ENCODE results near the gene GMPR.
"Not testable (repeated sequence)": the region's sequence is repeated elsewhere in the genome, so short reads cannot be mapped to it uniquely, and the experiment has no call there.

GMPR gene

DNA sequence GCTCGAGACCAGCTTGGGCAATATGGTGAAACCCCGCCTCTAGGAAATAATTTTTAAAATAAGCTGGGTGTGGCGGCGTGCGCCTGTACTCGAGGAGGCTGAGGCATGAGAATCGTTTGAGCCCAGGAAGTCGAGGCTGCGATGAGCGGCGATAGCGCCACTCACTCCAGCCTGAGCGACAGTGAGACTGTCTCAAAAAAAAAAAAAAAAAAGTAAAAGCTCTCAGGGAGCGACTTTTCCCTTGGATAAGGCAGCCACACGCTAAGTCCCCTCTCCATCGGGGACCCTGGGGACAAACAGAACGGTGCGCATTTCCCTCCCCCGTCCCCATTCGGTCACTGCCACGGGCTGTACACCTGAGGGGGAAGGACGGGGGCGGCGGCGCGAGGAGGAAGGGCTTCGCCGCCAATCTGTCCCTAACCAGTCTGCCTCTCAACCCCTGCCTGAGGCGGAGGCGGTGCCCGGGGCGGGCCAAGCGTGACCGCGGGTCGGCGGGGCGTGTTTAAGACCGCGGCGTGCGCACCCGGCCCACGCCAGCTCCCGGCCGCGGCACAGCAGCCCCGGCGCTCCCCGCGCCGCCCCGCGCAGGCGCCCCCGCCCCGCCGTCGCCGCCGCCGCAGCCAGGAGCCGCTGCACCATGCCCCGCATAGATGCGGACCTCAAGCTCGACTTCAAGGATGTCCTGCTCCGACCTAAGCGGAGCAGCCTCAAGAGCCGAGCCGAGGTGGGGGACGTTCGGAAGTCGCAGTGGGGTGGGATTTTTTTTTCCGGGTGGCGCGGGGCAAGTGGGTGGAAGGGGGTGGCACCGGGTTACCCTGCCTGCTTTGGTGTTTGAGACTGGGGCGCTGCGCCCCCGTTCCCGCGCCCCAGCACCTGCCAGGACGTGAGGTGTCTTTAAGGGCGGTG, at the start of gene GMPR:
TSS of gene GMPR (plus strand) at position 531 of the 906 bp plus-strand sequence. CDS start at position 638, 107 bp downstream.
- peak; percentile 74 for DNase-seq

DNA sequence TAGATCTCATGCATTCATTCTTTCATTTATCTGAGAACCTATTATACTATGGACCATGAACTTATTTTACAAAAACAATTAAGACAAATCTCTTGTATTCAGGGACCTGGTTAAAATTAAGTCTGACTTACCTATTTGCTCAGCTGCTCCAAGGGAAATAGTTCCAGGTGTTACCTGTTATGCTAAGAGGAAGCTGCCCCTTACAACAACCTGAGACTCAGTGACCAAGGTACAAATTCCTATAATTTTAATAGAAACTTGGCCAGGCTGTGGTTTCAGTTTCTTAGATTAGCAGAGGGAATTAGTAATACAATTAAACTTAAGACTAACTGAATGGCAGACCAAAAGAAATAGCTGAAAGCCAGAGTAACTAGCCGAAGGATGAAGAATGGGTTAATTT, 48.2 kb upstream of the GMPR start:
- DNase-seq = no peak

DNA sequence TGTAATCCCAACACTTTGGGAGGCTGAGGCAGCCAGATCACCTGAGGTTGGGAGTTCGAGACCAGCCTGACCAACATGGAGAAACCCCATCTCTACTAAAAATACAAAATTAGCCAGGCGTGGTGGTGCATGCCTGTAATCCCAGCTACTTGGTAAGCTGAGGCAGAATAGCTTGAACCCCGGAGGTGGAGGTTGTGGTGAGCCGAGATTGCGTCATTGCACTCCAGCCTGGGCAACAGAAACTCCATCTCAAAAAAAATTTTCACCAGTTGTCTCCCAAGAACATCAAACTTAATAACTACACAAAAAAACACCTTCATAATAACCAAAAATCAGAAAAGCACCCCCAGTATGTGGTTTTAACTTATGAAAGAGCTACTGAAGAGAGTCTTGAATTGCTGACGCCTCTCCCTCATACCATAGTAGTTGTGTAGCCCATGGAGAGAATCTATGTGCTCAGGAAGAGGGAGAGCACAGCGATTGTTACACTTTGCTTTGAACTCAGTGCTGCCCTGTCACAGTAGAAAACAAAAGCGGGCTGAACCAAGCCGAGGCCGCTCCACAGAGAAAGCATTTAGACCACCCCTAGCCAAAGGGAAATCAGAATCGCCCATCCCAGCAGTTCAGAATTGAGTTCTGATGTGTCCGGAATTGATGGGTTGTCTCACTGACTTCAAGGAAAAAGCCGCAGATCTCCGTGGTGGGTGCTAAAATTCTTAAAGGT, 42.0 kb upstream of the GMPR start:
- DNase-seq = no peak

DNA sequence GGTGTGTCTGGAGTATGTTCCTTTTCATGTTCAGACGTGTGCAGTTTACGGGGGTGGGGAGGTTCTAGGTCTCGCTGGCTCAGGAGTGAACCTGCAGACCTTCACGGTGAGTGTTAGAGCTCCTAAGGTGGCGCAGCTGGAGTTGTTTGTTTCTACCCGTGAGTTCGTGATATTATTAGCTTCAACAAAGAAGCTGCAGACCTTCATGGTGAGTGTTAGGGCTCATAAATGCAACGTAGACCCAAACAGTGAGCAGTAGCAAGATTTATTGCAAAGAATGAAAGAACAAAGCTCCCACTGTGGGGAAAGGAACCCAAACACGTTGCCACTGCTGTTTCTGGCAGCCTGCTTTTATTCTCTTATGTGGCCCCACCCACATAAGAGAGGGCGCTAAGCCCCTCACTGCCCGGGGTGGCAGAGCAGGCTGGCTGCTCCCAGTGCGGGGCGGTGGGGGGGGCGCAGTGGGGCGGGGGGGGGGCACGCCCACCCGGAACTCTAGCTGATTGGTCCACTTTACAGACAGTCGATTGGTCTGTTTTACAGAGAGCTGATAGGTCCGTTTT, 41.3 kb upstream of the GMPR start:
- no peak for DNase-seq

DNA sequence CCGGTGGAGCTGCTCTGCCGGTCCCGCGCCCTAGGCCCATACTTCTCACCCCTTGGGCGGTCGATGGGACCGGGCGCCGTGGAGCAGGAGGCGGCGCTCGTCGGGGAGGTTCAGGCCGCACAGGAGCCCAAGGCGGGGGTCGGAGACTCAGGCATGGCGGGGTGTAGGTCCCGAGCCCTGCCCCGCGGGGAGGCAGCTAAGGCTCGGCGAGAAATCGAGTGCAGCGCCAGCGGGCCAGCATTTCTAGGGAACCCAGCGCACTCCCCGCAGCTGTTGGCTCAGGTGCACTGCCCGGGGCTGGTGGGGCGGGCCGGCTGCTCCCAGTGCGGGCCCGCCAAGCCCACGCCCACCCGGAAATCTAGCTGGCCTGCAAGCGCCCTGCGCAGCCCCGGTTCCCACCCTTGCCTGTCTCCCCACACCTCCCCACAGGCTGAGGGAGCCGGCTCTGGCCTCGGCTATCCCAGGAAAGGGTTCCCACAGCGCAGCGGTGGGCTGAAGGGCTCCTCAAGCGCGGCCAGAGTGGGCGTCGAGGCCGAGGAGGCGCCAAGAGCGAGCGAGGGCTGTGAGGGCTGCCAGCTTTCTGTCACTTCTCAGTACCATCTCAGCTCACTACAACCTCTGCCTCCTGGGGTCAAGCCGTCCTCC, 40.2 kb upstream of the GMPR start:
- DNase-seq = no peak

DNA sequence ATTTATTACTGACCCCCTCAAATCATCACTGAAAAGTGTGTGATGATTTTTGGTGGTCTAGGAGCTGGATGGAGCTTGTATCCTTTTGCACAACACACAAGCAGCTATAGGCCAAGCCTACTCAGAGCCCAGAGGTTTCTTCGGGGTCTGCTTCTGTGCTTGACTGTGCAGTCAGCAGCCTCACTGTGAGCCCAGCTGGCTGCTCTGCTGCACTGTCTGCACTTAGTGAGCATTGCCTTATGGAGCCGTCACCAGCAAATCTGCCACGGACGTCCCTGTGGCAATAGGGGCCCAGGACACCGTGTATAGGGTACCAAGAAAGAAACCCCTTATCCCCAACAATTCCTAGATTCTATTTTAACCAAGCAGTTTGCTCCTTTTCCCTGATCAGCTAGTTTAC, 38.6 kb upstream of the GMPR start:
- DNase-seq = no peak

DNA sequence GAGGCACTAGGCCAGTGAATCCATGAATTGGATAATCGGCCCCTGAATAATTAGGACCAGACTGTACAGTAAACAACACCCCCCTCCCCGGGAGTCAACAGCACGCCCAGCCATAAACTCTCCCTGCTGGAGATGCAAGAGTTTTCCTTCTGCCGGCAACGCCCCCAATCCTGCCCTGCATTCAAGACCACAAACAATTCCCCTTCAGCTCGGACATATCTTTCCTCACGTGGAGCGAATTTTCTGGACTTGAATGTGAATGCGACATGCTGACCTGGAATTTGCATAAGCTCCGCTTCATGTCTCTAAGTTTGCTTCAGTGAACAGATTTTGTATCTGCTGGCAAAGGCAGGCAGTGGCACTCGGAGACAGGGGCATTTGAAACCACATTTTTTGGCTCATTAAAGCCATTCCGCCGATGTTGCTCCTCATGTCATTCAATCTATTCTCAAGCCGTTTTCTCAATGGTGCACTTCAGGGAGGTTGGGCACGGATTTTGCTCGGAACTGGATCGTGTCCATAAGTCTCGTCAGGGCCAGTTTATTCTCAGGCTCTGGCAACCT, 38.0 kb upstream of the GMPR start:
- no peak for DNase-seq

DNA sequence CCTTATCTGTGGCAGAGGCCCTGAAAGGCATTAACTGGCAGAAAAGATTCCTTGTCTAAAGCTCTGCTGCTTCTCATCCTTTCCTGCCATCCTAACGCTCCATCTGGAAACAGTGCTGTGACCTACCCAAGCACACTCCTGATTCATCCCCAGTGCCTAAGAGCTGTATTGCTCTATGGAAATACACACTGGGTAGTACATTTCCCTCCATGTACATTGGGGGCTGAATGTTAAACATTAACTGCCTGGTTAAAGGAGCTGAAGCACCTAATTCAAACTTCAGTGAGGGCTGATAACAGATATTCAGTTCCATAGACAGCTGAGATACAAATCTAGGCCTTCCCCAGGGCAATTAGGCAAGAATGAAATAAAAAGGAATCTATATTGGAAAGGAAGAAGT, 36.7 kb upstream of the GMPR start:
- DNase-seq = no peak

DNA sequence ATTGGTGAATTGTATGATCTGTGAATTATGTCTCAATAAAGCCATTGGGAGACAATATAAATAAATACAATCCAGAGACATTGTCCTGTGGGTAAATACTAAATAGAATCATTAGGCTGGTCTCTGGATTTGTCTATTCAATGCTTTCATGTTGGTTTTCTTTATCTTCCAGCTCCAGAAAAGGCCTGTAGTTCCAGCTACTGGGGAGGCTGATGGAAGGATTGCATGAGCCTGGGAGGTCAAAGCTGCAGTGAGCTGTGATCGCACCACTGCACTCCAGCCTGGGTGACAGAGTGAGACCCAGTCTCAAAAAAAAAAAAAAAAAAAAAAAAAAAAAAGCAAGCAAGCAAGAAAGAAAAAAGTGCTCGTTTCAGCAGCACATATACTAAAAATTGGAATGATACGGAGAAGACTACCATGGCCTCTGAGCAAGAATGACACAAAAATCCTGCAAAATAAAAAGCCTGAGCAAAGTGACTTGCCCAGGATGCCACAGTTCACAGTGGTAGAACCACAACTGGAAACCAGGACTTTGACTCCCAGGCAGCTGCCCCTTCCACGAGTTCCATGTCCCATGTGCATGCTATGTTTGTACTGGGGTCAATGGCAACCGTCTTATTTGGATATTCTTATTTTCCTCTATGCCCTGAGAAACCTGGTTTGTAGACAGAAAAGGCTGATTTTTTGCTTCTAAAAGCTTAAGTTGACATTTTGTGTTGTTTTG, 33.6 kb upstream of the GMPR start:
- no peak for DNase-seq

DNA sequence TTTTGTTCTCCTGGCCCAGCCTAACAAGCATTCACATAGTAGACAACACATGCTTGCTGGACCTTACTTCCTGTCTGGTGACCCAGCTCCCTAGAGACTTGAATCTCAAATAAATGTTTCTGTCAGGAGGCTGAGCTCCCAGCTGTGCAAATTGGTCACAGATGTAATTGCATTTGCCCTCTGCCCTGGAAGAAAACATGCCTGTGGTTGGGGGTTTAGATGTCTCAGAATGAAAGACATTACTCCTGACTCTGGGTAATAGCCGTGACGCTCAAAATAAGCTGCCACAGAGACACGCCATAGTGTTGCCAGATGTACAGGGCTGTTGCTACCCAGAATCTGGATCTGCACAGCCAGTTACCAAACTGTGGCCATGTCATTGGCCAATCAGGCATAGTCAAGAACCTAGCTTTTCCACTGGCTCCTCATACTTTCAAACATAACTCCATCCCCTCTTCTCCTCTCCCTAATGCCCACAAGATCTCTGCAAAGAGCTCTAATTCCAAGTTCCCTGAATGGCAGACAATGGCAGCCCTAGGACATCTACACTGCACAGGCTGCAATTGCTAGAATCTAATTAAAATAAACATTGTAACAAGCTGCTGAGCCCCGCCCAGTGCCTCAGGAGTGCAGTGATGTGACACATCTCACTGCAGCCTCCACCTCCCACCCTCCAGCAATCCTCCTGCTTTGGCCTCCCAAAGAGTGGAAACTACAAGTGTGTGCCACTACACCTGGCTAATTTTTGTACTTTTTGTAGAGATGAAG, 32.8 kb upstream of the GMPR start:
- DNase-seq = no peak

DNA sequence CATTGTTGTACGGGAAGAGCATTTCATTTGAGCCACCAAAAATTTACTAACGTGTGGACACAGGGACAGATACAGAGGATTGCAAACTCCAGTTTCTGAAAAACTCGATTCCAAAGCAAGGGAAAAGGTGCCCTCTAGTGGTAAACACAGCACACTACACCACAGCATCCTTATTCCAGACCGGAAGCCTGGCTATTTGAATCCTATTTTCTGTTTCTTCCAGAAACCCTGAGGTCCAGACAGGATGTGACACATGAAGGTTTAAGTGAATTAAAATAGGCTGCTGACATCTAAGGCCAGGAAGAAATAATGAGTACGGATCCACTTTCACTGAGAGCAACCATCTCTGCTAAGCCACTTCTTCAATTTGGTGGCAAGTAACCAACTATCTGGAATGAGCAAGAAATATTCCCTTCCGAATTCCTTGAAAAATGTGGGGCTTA, 31.8 kb upstream of the GMPR start:
- no peak for DNase-seq

DNA sequence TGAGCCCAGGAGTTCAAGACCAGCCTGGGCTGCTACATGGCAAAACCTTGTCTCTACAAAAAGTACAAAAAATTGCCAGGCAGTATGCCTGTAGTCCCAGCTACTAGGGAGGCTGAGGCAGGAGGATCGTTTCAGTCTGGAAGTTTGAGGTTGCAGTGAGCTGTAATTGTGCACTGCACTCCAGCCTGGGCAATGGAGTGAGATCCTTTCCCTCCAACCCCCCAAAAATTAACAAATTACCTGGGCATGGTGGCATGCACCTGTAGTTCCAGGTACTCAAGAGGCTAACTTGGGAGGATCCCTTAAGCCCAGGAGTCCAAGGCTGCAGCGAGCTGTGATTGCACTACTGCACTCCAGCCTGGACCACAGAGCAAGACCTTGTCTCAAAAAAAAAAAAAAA, 29.4 kb upstream of the GMPR start:
- no peak for DNase-seq

DNA sequence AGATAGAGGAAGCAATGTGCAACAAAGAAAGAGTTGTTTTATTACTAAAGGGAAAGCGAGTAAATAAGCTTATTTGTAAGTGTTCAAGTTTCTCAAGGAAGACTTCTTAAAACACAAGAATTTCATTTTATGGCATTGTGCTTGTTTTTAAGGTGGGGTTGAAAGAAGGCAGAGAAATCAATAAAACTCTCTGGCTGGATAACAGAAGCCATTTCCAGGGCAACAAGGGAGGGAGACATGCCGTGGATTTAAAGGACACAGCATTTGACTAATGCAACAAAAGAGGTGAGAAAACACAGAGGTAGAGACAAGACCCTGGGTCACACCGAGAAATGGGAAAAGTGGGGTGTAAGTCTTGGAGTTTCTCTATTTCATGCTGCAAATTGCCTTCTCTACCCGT, 28.8 kb upstream of the GMPR start:
- DNase-seq = no peak

DNA sequence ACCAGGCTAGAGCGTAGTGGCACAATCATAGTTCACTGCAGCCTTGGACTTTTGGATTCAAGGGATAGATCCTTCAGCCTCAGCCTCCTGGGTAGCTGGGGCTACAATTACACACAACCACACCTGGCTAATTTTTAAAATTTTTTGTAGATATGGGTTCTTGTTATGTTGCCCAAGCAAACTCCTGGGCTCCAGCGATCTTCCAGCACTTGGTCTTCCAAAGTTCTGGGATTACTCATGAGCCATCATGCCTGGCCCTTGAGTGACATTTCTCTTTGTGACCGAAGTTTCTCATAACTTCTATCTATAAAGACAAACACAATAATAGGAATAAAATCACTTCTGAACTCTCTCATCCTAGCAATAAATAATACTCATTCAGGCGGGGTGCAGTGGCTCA, 26.1 kb upstream of the GMPR start:
- DNase-seq = no peak

DNA sequence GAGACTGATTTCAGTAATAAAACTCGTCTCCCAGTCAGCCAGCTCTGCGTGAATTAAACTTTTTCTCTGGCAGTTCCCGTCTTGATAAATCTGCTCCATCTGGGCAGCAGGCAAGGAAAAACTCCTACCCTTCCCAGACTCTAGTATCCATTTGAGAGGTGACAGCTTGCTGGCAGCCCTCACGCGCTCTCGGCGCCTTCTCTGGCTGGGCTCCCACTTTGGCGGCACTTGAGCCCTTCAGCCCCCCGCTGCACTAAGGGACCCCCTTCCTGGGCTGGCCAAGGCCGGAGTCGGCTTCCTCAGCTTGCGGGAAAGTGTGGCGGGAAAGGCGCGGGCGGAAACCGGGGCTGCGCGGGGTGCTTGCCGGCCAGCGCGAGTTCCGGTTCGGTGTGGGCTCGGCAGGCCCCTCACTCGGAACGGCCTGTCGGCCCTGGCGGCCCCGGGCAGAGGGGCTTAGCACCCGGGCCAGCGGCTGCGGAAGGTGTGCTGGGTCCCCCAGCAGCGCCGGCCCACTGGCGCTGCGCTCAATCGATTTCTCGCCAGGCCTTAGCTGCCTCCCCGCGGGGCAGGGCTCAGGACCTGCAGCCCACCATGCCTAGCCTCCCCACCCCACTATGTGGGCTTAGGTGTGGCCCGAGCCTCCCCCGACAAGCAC, 21.8 kb upstream of the GMPR start:
- DNase-seq = no peak

DNA sequence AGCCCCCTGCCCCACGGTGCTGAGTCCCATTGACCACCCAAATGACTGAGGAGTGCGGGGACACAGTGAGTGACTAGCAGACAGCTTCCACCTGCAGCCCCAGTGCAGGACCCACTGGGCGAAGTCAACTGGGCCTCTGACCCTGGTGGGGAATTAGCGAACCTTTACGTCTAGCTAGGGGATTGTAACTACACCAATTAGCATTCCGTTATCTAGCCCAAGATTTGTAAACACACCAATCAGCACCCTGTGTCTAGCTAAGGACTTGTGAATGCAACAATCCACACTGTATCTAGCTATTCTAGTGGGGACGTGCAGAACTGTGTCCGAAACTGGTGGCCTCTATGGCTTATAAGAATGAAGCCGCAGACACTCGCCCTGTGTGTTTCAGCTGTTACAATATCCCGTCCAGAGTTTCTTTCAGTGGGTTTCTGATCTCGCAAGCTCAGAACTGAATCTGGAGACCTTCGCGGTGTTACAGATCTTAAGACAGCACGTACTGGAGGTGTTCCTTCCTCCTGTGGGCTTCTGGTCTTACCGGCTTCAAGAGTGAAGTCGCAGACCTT, 21.1 kb upstream of the GMPR start:
- DNase-seq = no peak

DNA sequence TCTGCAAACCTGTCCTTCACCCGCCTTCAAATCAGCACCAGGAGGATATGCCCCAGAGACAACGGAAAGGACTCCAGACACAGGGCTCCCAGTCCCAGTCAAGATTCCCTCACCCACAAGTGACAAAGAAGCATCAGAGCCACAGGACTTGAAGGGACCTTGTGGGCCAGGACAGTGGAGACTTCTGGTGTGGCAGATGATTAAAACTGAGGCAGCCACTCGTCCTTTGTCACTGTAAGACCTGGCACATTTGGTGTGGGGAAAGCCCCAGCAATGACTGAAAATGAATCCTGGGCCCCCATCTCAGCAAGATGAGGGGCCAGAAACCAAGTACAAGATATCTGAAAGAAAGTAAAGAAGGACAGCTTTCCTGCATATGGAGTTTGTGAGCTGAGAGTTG, 15.6 kb upstream of the GMPR start:
- no peak for DNase-seq

DNA sequence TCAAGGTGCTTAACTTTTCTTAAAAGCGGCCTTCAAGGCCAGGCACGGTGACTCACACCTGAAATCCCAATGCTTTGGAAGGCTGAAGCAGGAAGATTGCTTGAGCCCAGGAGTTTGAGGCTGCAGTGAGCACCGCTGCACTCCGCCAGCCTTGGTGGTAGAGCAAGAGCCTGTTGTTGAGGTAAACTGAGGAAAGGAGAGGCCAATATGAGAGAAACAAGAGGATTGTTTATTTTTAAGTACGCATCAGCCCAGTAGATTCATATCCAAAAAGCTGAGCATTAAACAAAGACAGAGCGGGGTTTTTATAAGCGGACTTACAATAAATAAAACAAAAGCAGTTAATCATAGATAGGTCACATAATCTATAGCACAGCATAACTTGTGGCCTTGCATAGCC, 15.0 kb upstream of the GMPR start:
- no peak for DNase-seq

DNA sequence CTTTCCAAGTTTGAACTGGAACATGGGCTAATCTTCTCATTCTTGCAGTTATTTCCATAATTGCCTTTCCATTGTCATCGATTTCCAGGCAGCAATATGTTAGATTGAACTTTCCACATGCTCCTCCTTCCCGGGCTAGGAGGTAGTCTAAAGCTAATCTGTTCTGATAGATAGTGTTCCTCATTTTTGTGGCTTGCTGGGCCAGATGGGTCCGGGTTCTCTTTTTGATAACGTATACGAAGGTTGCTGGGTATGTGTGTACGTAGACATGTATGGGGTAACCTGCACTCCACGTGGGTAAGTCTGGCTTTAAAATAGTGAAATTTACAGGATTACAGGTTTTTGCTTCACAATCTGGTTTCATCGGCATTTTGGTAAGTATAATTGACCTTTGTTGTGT, 14.0 kb upstream of the GMPR start:
- no peak for DNase-seq

DNA sequence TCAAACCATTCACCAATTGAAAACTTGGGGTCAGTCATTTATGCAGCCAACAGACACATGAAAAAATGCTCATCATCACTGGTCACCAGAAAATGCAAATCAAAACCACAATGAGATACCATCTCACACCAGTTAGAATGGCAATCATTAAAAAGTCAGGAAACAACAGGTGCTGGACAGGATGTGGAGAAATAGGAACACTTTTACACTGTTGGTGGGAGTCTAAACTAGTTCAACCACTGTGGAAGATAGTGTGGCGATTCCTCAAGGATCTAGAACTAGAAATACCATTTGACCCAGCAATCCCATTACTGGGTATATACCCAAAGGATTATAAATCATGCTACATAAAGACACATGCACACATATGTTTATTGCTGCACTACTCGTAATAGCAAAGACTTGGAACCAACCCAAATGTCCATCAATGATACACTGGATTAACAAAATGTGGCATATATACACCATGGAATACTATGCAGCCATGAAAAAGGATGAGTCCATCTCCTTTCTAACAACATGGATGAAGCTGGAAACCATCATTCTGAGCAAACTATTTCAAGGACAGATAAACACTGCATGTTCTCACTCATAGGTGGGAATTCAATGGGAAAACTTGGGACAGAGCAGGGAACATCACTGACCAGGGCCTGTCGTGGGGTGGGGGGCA, 13.2 kb upstream of the GMPR start:
- not testable (repeated sequence) for DNase-seq
